Activated naive CD4-positive, alpha-beta T cell treated with Interleukin-2 at 50 U/mL for 16 hours (primary cell): Measurements from ENCODE around the gene MEN1.
"Not testable (repeated sequence)": the region's sequence is repeated elsewhere in the genome, so short reads cannot be mapped to it uniquely, and the experiment has no call there.

Experiments used
- DNase-seq: peaks from one replicate; pipeline ENCODE4 v3.0.0-alpha.2; 2020

Gene MEN1

GRCh38 chr11:64831411-64831891 lies 21.1 kb upstream of the MEN1 start:
- no peak for DNase-seq

GRCh38 chr11:64829536-64830251 lies 19.3 kb upstream of the MEN1 start:
- no peak for DNase-seq

GRCh38 chr11:64827451-64827839 lies 17.1 kb upstream of the MEN1 start:
- DNase-seq, result no peak

DNA sequence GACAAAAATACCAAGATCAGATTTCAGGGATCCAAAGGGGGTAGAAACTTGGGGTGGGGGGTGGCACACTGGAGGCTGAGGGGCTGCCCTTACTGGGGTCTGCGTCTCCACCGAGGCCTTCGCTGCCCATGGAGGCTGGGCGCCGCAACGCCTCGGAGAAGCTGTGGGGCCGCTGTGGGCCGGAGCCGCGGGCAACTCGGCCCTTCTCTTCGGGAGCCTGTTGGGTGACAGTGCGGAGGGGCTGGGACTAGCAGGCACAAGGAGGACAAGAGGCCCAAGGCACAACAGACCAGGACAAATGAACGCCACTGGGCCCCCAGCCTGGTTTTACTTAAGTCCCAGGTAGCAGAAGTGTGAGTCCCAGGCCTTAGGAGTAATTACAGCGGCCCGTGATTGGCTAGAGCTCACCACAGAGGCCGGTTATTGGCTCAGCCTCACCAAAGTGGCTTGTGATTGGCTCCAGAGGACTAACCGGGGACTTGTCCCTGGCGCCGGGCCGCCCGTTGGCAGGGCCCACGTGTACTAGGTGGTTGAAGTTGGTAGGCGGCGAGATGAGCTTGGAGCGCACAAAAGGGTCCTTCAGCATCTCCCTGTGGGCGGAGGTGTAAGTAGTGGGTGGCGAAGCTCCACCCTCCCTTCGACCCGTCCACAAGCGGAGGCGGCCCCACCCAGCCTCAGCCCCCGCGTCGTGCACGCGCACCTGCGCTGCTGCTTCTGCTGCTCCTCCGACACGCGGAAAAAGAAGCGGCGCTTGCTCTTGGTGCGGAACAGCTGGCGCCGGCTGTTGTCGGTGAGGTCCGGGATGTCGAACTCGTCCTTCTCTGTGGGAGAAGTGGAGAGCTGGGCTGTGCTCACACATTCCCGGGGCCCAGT lies 16.5 kb upstream of the MEN1 start:
- DNase-seq, result no peak

GRCh38 chr11:64826062-64826461 lies 15.7 kb upstream of the MEN1 start:
- no peak for DNase-seq

- no peak for DNase-seq
Observed at GRCh38 chr11:64823568-64824119, 13.3 kb upstream of the MEN1 start.

DNA sequence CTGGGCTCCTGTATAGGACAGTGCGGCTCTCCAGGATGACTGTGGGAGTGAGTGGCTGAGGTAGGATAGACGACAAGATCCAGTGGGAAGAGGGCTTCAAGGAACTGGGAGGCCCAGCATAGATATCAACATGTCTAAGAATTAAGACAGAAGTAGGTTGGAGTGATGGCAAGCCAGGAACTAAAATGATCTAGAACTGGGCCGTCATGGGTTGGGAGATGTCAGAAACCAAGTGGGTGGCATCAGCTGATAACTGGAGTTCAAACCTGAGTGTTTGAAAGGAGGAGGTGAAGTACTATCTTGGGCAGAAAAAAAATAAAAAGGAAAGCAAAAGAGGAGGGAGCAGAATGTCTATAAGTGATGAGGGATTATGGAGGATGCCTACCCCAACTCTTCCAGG lies 7.1 kb upstream of the MEN1 start:
- DNase-seq, result no peak

- DNase-seq, result not testable (repeated sequence)
Observed at GRCh38 chr11:64815433-64815832, 5.1 kb upstream of the MEN1 start.

- DNase-seq, result no peak
Observed at GRCh38 chr11:64814712-64815187, 4.4 kb upstream of the MEN1 start.

DNA sequence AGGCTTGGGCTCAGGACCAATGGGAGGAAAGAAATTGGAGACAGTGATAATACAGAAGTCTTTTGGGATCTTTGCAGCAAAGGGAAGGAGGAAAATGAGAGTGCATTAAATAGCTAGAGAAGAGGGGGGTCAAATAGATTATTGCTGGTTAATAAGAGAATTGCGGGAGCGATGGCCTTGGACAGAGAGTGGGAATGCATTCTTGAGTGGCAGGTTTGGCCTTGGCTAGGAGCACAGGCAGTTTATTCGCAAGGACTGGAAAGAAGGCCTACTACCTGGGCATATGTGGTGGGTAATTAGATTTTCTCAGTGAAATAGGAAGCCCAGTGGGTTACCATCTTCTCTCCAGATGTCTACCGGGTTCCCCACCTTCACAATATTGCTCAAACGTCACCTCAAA lies 3.5 kb upstream of the MEN1 start:
- DNase-seq, result no peak

GRCh38 chr11:64810891-64811272 lies 531 bp upstream of the MEN1 start:
- no peak for DNase-seq

DNA sequence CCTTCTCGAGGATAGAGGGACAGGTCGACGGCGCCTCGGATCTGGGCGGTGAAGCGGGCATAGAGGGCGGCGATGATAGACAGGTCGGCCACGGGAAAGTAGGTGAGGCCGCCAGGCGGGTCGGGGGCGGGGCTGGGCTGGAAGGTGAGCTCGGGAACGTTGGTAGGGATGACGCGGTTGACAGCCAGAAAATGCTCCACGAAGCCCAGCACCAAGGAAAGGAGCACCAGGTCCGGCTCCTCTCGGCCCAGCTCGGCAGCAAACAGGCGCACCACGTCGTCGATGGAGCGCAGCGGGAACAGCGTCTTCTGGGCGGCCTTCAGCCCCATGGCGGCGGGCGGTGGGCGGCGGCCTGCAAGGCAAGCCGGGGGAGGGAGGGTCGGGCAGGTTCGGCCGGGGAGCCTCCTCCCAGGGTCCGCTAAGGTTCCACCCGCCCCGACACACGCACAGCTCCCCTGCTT lies 540 bp downstream of the MEN1 start:
- peak; percentile 25 for DNase-seq

- DNase-seq, result no peak
Observed at GRCh38 chr11:64805481-64805880, 4.9 kb downstream of the MEN1 start.

DNA sequence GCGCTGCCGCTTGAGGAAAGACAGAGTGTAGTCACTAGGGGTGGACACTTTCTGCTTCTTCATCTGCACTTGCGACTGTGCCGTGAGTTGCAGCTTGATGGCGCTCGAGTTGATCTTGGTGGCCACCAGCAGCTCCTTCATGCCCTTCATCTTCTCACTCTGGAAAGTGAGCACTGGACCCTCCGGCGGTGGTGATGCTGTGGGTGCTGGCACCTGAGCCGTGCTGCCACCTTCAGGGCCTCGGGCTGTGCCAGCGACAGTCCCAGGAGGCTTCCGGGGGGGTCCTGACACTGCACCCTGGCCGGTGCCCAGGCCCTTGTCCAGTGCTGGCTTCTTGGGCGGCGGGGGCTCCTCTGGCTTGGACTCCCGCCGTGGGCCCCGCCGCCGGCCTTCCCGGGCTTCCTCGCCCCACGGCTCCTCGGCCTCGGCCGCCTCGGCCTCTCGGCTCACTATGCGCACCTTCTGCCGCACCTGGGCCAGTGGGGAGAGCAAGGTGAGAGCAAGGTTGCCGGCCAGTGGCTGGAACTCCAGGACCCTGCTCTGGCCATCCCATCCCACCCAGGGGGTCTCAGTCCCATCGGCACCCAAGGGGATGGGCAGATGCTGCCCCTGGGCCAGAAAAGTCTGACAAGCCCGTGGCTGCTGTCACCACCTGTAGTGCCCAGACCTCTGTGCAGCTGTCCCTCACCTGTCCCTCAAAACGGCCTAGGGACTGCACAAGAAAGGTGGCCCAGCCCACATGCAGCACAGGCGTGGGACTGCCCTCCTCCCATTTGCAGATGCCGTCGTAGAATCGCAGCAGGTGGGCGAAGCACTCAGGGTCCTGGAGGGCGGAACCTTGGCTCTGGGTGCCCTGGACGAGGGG lies 5.8 kb downstream of the MEN1 start:
- DNase-seq, result no peak

- no peak for DNase-seq
Observed at GRCh38 chr11:64803846-64804345, 6.5 kb downstream of the MEN1 start.

- DNase-seq, result peak; percentile 88
Observed at GRCh38 chr11:64803158-64803845, 7.0 kb downstream of the MEN1 start, which contains the start of gene MAP4K2. MAP4K2 (minus strand) TSS chr11:64803214; CDS start chr11:64803149, 65 bp downstream.

DNA sequence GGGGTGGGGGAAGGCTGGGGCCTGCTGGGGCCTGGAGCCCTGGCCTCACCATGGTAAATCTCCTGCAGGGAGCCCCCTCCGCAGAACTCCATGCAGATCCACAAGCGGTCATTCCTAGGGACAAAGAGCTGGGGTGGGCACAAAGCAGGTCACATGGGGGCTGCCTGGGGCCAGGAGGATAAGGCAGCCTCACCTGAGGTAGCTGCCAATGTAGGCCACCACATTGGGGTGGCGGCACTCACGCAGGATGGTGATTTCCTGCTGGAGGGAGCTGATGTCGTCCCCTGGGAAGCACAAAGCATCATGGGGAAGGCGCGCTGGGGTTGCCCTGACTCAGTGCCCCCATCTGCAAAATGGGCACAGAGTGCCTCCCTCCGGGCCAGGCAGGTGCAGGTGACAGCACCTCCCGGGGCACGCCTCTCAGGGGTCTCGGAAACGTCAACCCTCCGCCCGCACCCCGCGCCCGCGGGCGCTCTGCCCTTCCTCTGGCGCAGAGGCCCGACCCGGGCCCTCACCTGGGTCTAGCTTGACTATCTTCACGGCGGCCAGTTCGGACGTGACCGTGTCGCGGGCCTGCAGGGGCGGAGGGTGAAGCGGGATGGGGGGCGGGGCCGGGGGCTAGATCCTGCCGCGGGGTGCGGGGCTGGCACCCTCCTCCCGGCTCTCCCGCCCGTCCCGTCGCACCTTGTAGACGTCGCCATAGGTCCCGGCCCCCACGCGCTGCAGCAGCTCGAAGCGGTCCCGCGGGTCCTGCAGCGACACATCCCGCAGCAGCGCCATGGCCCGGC lies 7.8 kb downstream of the MEN1 start:
- peak; percentile 32 for DNase-seq

DNA sequence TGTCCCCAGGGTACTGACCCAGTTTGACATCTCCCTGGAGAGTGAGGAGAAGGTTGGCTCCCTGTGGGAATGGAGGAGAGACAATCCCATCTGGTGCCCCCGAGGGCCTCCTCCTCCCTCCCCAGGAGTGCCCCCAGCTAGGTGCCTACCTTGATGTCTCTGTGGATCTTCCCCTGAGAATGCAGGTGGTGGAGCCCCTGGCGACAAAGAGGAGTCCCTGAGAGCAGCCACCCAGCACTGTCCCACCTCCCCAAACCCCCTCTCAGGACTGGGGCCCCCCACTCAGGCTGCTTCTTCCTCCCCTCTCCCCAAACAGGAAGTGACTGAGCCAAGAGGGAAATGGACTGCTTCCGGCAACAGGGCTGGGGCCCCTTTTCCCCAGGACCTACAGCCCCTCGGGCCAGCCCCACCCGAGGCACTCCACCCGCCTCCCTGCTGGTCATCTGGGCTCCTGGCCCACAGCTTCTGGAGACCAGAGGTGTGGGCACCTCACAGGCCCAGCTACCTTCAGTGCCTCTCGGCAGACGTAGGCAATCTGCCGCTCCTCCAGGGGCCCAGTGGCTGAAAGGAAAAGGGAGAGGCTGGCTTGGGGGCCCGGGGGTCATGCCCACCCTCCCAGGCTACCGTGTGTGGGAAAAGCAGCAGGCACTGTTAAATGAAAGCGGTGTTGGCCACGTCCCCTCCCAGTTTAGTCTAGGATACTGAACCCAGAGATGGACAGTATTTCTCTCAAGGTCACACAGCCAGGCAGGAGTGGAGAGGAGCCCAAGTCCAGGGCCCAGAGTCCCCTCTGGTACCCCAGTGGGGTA lies 8.6 kb downstream of the MEN1 start:
- no peak for DNase-seq

DNA sequence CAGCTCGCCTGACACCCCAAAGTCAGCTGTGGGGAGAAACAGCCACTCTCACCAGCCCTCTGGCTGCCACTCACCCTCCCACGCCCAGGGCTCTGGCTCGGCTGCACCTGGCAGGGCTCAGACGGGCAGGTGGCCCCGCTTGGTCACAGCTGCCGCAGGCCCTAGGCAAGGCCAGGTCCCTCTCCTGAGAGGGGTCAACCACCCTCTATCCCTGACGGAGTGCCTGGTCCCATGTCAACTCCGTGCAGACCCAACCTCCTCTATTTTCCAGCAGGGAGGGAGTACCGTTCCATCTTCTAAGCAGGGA lies 9.2 kb downstream of the MEN1 start:
- no peak for DNase-seq
